NCI-H510A (cell line): Measurements from ENCODE around the gene TMEM240.
"Not testable (repeated sequence)": the region's sequence is repeated elsewhere in the genome, so short reads cannot be mapped to it uniquely, and the experiment has no call there.

Experiments used
- DNase-seq: peaks from one replicate; lab custom pipeline; 2025; lab: John Stamatoyannopoulos, UW

Gene TMEM240

GRCh38 chr1:1495461-1495975 lies 44.9 kb downstream of the TMEM240 start:
- not testable (repeated sequence) for DNase-seq

DNA sequence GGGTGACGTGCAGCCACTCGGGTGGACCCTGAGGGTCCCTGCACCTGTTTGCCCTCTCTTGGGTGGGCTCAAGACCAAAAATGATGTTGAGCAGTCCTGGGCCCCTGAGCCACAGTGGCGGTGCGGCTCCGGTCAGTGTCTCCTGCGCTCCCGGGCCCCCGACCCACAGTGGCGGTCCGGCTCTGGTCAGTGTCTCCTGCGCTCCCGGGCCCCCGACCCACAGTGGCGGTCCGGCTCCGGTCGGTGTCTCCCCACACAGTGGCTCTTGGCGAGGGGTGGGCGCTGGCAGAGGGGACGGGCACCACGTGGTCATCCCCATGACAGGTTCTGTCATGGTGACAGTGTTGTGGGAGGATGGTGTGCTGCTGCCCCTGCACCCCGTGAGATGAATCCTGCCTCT lies 46.1 kb downstream of the TMEM240 start:
- not testable (repeated sequence) for DNase-seq

- DNase-seq: no peak
These were observed 48.8 kb downstream of the TMEM240 start for GRCh38 chr1:1491601-1492000.

DNA sequence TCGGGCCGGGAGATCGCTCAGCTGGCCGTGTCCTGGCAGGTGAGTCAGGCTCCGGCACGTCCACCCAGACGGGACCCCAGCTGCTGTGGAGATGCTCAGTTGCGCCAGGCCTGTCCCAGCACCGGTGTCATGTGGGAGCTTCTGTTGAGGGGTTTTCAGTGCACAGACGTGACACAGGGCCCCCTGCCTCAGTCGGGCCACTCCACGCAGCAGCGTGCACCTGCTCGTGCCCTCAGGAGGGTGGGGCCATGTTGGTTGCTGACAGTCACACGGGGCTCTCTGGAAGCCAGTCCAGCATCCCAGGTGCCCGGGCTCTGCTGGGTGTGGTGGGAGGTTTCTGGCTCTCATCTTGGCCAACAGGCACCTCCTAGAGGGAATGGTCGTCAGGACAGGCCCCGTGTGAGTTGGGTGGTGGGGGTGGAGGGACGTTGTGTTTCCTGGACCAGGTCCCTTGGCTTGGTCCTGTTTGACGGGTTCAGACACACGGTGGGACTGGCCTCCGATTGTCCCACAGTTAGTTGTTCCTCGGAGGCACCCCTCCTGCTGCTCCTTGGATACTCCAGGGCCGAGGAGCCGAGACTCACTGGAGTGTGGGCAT lies 49.7 kb downstream of the TMEM240 start:
- DNase-seq: no peak

DNA sequence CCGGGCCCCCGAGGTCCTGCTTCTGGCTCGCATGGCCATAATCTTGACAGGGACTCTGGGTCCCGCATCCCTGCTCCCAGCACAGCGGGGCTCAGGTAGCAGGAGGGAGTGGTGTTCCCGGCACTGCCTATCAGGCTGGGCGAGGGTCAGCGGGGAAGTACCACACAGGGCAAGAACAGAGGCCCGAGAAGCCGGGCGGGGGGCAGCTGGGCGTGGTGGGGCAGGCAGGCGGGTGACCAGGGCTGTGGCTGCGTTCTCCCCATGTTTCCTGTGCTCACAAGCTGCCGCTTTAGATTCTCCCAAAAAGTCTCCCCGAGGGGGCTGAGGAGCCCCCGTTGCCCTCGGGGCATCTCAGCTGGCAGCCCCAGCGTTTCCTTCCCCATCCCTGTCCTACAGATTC lies 50.6 kb downstream of the TMEM240 start:
- no peak for DNase-seq

DNA sequence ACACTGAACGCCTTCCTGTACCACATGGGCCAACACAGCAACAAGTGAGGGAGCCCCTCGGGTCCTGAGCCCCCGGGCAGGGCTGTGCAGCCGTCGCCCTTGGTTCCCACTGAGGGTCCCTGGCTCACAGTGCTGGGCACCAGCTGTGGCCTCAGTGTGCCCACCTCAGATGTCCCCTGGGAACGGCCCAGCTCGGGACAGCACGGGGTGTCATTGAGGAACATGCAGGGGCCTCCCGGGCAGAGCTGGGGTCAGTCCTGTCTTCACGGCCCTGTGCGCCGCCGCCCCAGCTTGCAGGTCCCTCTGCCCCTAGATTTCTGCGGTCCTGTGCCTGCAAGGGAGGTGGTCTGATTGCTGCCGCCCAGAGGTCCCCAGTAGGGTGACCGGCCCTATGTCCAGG lies 51.2 kb downstream of the TMEM240 start:
- no peak for DNase-seq

DNA sequence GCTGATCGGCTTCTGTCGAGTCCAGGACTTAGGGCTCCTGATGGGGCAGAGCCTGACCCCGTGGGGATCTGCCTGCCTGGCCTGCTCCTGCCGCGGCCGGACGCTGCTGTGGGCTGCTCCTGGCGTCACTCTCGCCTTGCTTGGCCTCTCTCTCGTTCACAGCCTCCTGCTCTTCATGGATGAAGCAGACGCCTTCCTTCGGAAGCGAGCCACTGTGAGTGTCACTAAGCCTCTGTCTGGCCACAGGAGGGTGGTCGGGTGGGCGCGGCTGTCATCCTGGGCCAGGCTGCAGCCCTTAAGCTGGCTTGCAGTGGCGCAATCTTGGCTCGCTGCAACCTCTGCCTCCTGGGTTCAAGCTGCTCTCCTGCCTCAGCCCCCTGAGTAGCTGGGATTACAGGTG lies 52.7 kb downstream of the TMEM240 start:
- no peak for DNase-seq

GRCh38 chr1:1485755-1486317 lies 54.6 kb downstream of the TMEM240 start:
- not testable (repeated sequence) for DNase-seq

GRCh38 chr1:1484976-1485750 lies 55.3 kb downstream of the TMEM240 start:
- DNase-seq: not testable (repeated sequence)
